ENCODE measurements around the gene BGLAP.

GRCh38 chr1:156266051-156266450 is 24.1 kb downstream of the BGLAP start:
- TF ChIP-seq CTCF (IDR thresholded peaks at IDR 0.05) (no peak), POLR2A (IDR thresholded peaks at IDR 0.05) (no peak)

Data from body of pancreas (tissue), 4 donors.